Esophagus muscularis mucosa (tissue), 4 donors: ENCODE results near the gene SLC35F3. TPM values are rescaled to one million over a fixed set of nuclear protein-coding genes. Genes with fewer than 3 reads are reported as not detected.

ENCODE experiments used
- DNase-seq: peaks from one replicate; pipeline ENCODE4 v3.0.0-alpha.2; 2017; ENCODE audit errors: extremely low spot score
- H3K27ac ChIP-seq, 4 donors: fragments of 200-600 bp; sonication (generic); replicated peaks in 1 of 4; 1 replicate in 3 of 4; 2 replicates in 1 of 4; pipeline ENCODE4 v1.5.1; 2016 to 2019; ENCODE audit warnings: mild to moderate bottlenecking in 1 of 4
- H3K27me3 ChIP-seq, 4 donors: fragments of 200-600 bp; sonication (generic); one replicate each; pipeline versions ENCODE4 v1.5.1 to v1.6.0; 2016 to 2019
- H3K36me3 ChIP-seq, 4 donors: fragments of 200-600 bp; sonication (generic); one replicate each; pipeline ENCODE4 v1.5.1; 2016 to 2019
- H3K4me1 ChIP-seq, 4 donors: fragments of 200-600 bp; sonication (generic); one replicate each; pipeline ENCODE4 v1.5.1; 2016 to 2019
- H3K4me3 ChIP-seq, 4 donors: fragments of 200-600 bp; sonication (generic); 1 replicate in 2 of 4; 2 replicates in 2 of 4; pipeline ENCODE4 v1.5.1; 2016 to 2019; ENCODE audit warnings: mild to moderate bottlenecking in 4 of 4, moderate library complexity in 1 of 4
- H3K9me3 ChIP-seq, 4 donors: fragments of 200-600 bp; sonication (generic); 1 replicate in 3 of 4; 2 replicates in 1 of 4; pipeline ENCODE4 v1.5.1; 2016 to 2019
- CTCF ChIP-seq, 3 experiments: fragments of 200-600 bp in 2 of 3; fragments of 450-650 bp in 1 of 3; sonication (generic) in 2 of 3; IDR thresholded peaks; one replicate each; pipeline ENCODE4 v1.5.1; 2017 to 2019; ENCODE audit warnings: antibody characterized with exemption in 3 of 3, mild to moderate bottlenecking in 2 of 3, moderate library complexity in 1 of 3
- EP300 ChIP-seq: sonication (generic); formaldehyde crosslinking; IDR thresholded peaks from one replicate; pipeline ENCODE4 v1.6.1; 2017; ENCODE audit warnings: antibody characterized with exemption
- POLR2A ChIP-seq: fragments of 450-650 bp; IDR thresholded peaks from one replicate; pipeline ENCODE4 v1.6.1; 2017; ENCODE audit warnings: antibody characterized with exemption, moderate library complexity, mild to moderate bottlenecking, low read depth
- POLR2AphosphoS5 ChIP-seq, 2 donors: sonication (generic); formaldehyde crosslinking; IDR thresholded peaks; one replicate each; pipeline ENCODE4 v1.6.1; 2017; ENCODE audit warnings: antibody characterized with exemption in 2 of 2
- WGBS: methylation state at CpG from one replicate; pipeline ENCODE4 v1.1.5; 2018; 5-methylcytosine and 5-hydroxymethylcytosine counted together
- intact Hi-C: fragments of 100-400 bp; cut with DNase I; formaldehyde crosslinking; loops from one replicate; pipeline ENCODE4 v1.15.1; 2023
- total RNA-seq, 4 donors: library from RNA; depleted of rRNA; stranded (reverse); fragments of >200 nt; gene quantifications; one replicate each; pipeline versions ENCODE4 v1.1.0 to v1.2.1, GENCODE V29; 2016

The SLC35F3 gene
- total RNA-seq, 4 donors from 2014 or later, result 0.34 TPM; not detected in 3

GRCh38 chr1:234276151-234276788 lies 371.8 kb downstream of the SLC35F3 start:
- intact Hi-C loops, result no loop called here
- WGBS, result 81% methylated on average over 7 of the region's 7 CpGs
- no peaks in the 10 kb centered on the region for H3K4me1 ChIP-seq
- H3K36me3 ChIP-seq, result no peaks in the 10 kb centered on the region
- DNase-seq, result no peak
- peaks cover 0 to 13% (median 0%) of the 10 kb centered on the region in 4 donors for H3K27me3 ChIP-seq
- no peak overlapping the region for H3K4me3 ChIP-seq
- no peak for TF ChIP-seq EP300
- no peak for TF ChIP-seq POLR2AphosphoS5 (IDR thresholded peaks at IDR 0.05)
- no peak for TF ChIP-seq CTCF (IDR thresholded peaks at IDR 0.05)
- H3K9me3 ChIP-seq, result no peaks in the 10 kb centered on the region
- H3K27ac ChIP-seq, result no peak overlapping the region

- TF ChIP-seq CTCF (IDR thresholded peaks at IDR 0.05) (no peak), POLR2A (no peak), EP300 (no peak), POLR2AphosphoS5 (IDR thresholded peaks at IDR 0.05) (no peak)
- H3K9me3 ChIP-seq, result no peaks in the 10 kb centered on the region
- H3K4me1 ChIP-seq, result no peaks in the 10 kb centered on the region
- peaks cover 0 to 13% (median 0%) of the 10 kb centered on the region in 4 donors for H3K27me3 ChIP-seq
- H3K27ac ChIP-seq, result no peak overlapping the region
- WGBS, result 74% methylated on average over 8 of the region's 8 CpGs
- H3K4me3 ChIP-seq, result no peak overlapping the region
- no peaks in the 10 kb centered on the region for H3K36me3 ChIP-seq
- intact Hi-C loops, result no loop called here
- no peak for DNase-seq
These were observed 372.8 kb downstream of the SLC35F3 start for GRCh38 chr1:234277161-234277868.

GRCh38 chr1:234279021-234279420 lies 374.5 kb downstream of the SLC35F3 start:
- intact Hi-C loops, result no loop called here
- Histone ChIP-seq H3K27me3 (no peaks in the 10 kb centered on the region), H3K4me3 (no peak overlapping the region), H3K36me3 (no peaks in the 10 kb centered on the region), H3K27ac (no peak overlapping the region), H3K4me1 (no peaks in the 10 kb centered on the region), H3K9me3 (no peaks in the 10 kb centered on the region)
- WGBS, result no CpG with 5 or more reads among the region's 1 CpG
- TF ChIP-seq EP300 (no peak), POLR2A (no peak), CTCF (IDR thresholded peaks at IDR 0.05) (no peak), POLR2AphosphoS5 (IDR thresholded peaks at IDR 0.05) (no peak)
- no peak for DNase-seq

- Histone ChIP-seq H3K36me3 (no peaks in the 10 kb centered on the region), H3K4me3 (no peak overlapping the region), H3K9me3 (no peaks in the 10 kb centered on the region), H3K4me1 (no peaks in the 10 kb centered on the region), H3K27ac (no peak overlapping the region), H3K27me3 (no peaks in the 10 kb centered on the region)
- DNase-seq, result no peak
- 78% methylated on average over 4 of the region's 4 CpGs for WGBS
- intact Hi-C loops, result no loop called here
- TF ChIP-seq CTCF (IDR thresholded peaks at IDR 0.05) (no peak), EP300 (no peak), POLR2AphosphoS5 (IDR thresholded peaks at IDR 0.05) (no peak), POLR2A (no peak)
These were observed 376.0 kb downstream of the SLC35F3 start for GRCh38 chr1:234280500-234280899.
